Esophagus squamous epithelium (tissue), 5 donors: ENCODE results near the gene FGF11. TPM values are rescaled to one million over a fixed set of nuclear protein-coding genes. Genes with fewer than 3 reads are reported as not detected.

Experiments
- DNase-seq: peaks from one replicate; lab custom pipeline; 2025; lab: John Stamatoyannopoulos, UW
- H3K27ac ChIP-seq, 4 donors: fragments of 200-600 bp; sonication (generic); one replicate each; pipeline ENCODE4 v1.5.1; 2016 to 2019; ENCODE audit warnings: mild to moderate bottlenecking in 1 of 4
- H3K27me3 ChIP-seq, 4 donors: fragments of 200-600 bp; sonication (generic); 1 replicate in 3 of 4; 2 replicates in 1 of 4; pipeline versions ENCODE4 v1.5.1 to v1.6.0; 2017 to 2021; ENCODE audit warnings: antibody characterized with exemption in 1 of 4
- H3K36me3 ChIP-seq, 3 donors: fragments of 200-600 bp; sonication (generic); one replicate each; pipeline ENCODE4 v1.5.1; 2016 to 2019
- H3K4me1 ChIP-seq, 3 donors: fragments of 200-600 bp; sonication (generic); one replicate each; pipeline ENCODE4 v1.5.1; 2017 to 2019
- H3K4me3 ChIP-seq, 4 donors: fragments of 200-600 bp; sonication (generic); 1 replicate in 3 of 4; 2 replicates in 1 of 4; pipeline ENCODE4 v1.5.1; 2016 to 2019; ENCODE audit warnings: mild to moderate bottlenecking in 2 of 4, moderate library complexity in 1 of 4
- H3K9me3 ChIP-seq, 3 donors: fragments of 200-600 bp; sonication (generic); one replicate each; pipeline ENCODE4 v1.5.1; 2016 to 2019
- CTCF ChIP-seq, 6 experiments: fragments of 450-650 bp in 4 of 6; fragments of 200-600 bp in 2 of 6; sonication (generic) in 2 of 6; IDR thresholded peaks; one replicate each; pipeline ENCODE4 v1.5.1; 2016 to 2019; ENCODE audit warnings: antibody characterized with exemption in 6 of 6, mild to moderate bottlenecking in 4 of 6, moderate library complexity in 4 of 6
- POLR2A ChIP-seq, 4 donors: fragments of 450-650 bp; IDR thresholded peaks; one replicate each; pipeline ENCODE4 v1.6.1; 2017; ENCODE audit warnings: antibody characterized with exemption in 4 of 4, mild to moderate bottlenecking in 4 of 4, moderate library complexity in 3 of 4
- WGBS, 2 donors: methylation state at CpG; one replicate each; pipeline ENCODE4 v1.1.5; 2018; 5-methylcytosine and 5-hydroxymethylcytosine counted together
- intact Hi-C: fragments of 100-400 bp; cut with DNase I; formaldehyde crosslinking; loops from one replicate; pipeline ENCODE4 v1.15.0; 2022
- total RNA-seq, 4 donors: library from RNA; depleted of rRNA; stranded (reverse); fragments of >200 nt; gene quantifications; one replicate each; pipeline ENCODE4 v1.1.0, GENCODE V29; 2016
- donor health status: DM: yes; HTN: yes; CAD: no.

Gene FGF11
- total RNA-seq, 4 donors from 2014 or later: 2.7 to 18.1 (median 6.1) TPM

DNA sequence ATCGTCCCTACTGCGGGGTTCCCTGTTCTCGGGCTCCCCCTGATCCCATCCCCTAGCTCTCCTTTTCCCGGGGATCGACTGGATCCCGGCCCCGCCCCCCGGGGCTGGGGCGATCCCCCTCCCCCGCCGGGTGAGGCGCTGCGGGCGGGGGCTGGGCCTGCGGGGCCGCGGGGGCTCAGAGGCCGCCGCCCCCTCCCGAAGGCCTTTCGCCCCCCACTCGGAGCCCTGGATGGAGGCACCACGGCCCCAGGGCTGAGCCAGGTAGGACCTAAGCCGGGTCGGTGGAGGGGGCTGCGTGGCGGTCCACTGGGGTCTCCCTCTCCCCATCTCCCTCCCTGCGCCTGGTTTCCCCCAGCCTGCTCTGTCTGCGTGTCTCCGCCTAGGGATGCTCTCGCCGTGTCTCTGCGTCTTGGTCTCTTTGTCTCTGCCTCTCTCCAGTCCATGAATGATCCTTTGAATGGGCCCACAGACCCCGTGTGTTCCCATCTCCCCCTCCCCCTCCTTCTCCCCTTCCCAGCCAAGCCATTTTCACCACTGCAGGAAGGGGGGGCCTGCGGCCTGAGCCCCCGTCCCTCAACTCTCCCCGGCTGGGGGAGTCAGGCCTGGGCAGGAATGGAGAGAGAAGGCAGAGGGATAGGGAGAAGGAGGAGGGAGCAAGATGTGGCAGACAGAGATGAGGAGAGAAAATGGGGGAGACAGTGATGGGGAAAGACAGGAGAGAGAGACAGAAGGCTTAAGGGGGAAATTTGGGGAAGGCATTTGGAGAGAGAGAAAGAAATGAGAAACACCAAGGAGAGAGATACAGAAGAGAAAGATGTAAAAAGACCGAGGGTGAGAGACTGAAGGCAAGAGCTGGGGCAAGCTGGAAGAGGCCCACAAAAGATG is 33.7 kb upstream of the FGF11 start:
- peaks cover 0 to 22% (median 0%) of the 10 kb centered on the region in 3 donors for H3K36me3 ChIP-seq
- WGBS, 2 donors: 24% methylated on average over 13 of the region's 38 CpGs
- no peak for TF ChIP-seq POLR2A (IDR thresholded peaks at IDR 0.05)
- no peak for TF ChIP-seq CTCF (IDR thresholded peaks at IDR 0.05)
- H3K9me3 ChIP-seq: no peaks in the 10 kb centered on the region
- H3K4me1 ChIP-seq: peaks cover 13 to 42% (median 26%) of the 10 kb centered on the region in 3 donors
- peaks cover 0 to 10% (median 0%) of the 10 kb centered on the region in 4 donors for H3K27me3 ChIP-seq
- DNase-seq: no peak
- intact Hi-C loops: no loop called here
- peak overlapping the region; percentile 43 to 92 (median 74) for H3K4me3 ChIP-seq
- H3K27ac ChIP-seq: peak overlapping the region; percentile 85 to 95 (median 92)

DNA sequence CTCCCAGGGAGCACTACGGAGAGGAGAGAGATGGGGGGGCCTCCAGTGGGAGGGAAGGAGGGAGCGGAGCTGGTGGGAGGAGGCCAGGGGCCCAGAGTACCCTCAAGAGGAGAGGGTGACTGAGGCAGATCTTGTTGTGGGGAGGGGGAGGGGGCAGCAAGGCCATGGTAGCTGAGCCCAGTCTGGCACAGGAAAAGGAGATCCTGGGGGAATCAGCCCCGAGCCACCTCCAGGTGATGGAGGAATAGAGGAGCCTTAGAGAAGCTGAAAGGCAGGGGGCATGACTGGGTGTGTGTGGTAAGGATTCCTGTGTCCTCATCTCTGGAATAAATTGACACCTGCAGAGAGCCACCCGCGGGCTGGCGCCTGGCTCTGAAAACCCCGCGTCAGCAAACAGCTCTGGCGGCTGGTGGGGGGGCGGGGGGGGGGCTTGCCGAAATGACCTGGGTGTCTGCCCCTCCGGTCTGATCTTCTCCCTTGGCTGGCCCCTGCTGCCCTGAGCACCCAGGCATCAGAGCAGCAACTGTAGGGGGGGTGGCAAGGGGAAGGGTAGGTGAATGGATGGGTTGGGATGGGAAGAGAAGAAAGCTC is 33.0 kb upstream of the FGF11 start:
- TF ChIP-seq CTCF (IDR thresholded peaks at IDR 0.05): no peak
- TF ChIP-seq POLR2A (IDR thresholded peaks at IDR 0.05): no peak
- intact Hi-C loops: no loop called here
- H3K4me1 ChIP-seq: peaks cover 13 to 42% (median 26%) of the 10 kb centered on the region in 3 donors
- H3K9me3 ChIP-seq: no peaks in the 10 kb centered on the region
- WGBS, 2 donors: 60 to 64% methylated on average over 3 to 5 of the region's 12 CpGs
- peaks cover 0 to 22% (median 0%) of the 10 kb centered on the region in 3 donors for H3K36me3 ChIP-seq
- no peak for DNase-seq
- H3K27me3 ChIP-seq: peaks cover 0 to 10% (median 0%) of the 10 kb centered on the region in 4 donors
- peak overlapping the region in 2 of 4 donors; percentile 90 to 93 for H3K27ac ChIP-seq
- peak overlapping the region in 2 of 4 donors; percentile 80 to 92 for H3K4me3 ChIP-seq

DNA sequence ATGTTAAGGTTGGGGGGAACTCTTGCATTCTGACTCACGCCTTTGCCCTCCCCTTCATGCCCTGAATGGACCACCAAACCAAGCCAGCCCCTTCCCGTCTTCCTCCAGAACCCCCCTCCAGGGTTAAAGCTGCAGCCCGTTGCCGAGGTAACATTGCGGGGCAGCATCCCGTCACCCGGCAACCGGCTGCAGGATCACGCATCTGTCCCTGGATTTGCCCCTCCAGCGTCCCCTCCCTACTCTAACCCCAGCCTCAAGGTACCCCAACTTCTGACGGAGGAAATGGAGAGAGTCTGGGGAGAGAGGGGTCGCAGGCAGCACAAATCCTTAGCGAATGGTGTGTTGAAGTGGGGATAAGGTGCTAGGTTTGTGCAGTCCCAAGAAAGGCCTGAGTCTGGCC is 32.2 kb upstream of the FGF11 start:
- H3K4me1 ChIP-seq: peaks cover 13 to 37% (median 26%) of the 10 kb centered on the region in 3 donors
- WGBS, 2 donors: 82 to 87% methylated on average over 12 of the region's 13 CpGs

DNA sequence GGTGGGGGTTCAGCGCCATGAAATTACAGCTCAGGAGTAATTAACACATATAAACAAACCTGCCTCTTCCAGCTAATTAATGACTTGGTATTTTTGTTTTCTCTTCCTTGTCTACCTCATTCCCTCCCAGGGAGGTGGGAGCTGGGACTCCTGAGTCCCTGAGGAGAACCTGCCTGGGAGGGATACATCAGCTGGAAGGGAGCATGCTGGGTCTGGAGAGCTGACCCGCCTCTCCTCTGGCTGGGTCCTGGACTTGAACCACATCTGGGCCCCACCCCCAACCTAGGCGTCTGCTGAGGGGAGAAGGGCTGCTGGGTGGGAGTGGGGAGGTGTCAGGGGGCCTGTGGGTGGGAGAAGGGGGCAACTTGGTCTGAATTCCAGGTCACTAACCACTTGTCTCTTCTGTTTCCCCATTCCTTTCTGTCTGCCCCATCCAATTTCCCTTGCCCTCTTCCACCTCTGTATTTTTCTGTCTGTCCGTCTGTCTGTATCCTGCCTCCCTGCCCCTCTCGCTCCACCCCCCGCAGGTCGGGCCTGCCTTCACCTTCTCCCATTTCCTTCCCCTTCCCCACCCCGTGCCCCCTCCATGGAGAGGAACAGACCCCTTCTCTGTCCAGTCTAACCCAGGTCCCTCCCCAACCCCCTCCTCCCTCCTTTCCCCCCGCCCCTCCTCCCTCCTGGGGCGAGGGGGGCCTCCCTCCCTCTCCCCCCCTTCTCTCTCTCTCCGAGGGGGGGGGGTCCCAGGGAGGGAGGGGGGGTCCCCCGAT is 31.6 kb upstream of the FGF11 start, which contains the start of gene NLGN2:
NLGN2 (plus strand) TSS at position 361 of the 767 bp plus-strand sequence. CDS start 411 bp downstream, outside the sequence.
- 71% methylated on average over 8 of the region's 12 CpGs for WGBS, 2 donors
- intact Hi-C loops: no loop called here
- peaks cover 10 to 31% (median 21%) of the 10 kb centered on the region in 3 donors for H3K4me1 ChIP-seq

More for the DNA sequence above, 32.2 kb upstream of the FGF11 start:
- TF ChIP-seq CTCF (IDR thresholded peaks at IDR 0.05): no peak
- TF ChIP-seq POLR2A (IDR thresholded peaks at IDR 0.05): no peak
- Histone ChIP-seq H3K36me3 (peaks cover 0 to 22% (median 0%) of the 10 kb centered on the region in 3 donors), H3K27me3 (peaks cover 0 to 10% (median 0%) of the 10 kb centered on the region in 4 donors), H3K27ac (no peak overlapping the region), H3K9me3 (no peaks in the 10 kb centered on the region), H3K4me3 (no peak overlapping the region)
- intact Hi-C loops: no loop called here
- no peak for DNase-seq

More for the DNA sequence above, 31.6 kb upstream of the FGF11 start, which contains the start of gene NLGN2:
- Histone ChIP-seq H3K36me3 (peaks cover 0 to 22% (median 0%) of the 10 kb centered on the region in 3 donors), H3K27ac (no peak within 1 kb of the TSS), H3K4me3 (no peak within 1 kb of the TSS), H3K27me3 (peaks cover 0 to 10% (median 0%) of the 10 kb centered on the region in 4 donors), H3K9me3 (no peaks in the 10 kb centered on the region)
- TF ChIP-seq CTCF (IDR thresholded peaks at IDR 0.05) (no peak), POLR2A (IDR thresholded peaks at IDR 0.05) (no peak)
- no peak for DNase-seq
